Type B pancreatic cell (in vitro differentiated cells): ENCODE results near the gene SNED1. TPM values are rescaled to one million over a fixed set of nuclear protein-coding genes. Genes with fewer than 3 reads are reported as not detected.

ENCODE experiments used
- DNase-seq: peaks from one replicate; pipeline ENCODE4 v3.0.0; 2021; ENCODE audit warnings: mixed read lengths; ENCODE audit not compliant: unreplicated experiment; ENCODE audit errors: extremely low spot score
- H3K27ac Mint-ChIP-seq: 2 replicates; pipeline ENCODE4 v1.8.0; 2021; ENCODE audit warnings: mild to moderate bottlenecking, mixed read lengths
- H3K27me3 Mint-ChIP-seq: 2 replicates; pipeline ENCODE4 v1.8.0; 2021; ENCODE audit warnings: mixed read lengths
- H3K36me3 Mint-ChIP-seq: 2 replicates; pipeline ENCODE4 v1.8.0; 2021; ENCODE audit warnings: mixed read lengths
- H3K4me1 Mint-ChIP-seq: one replicate; pipeline ENCODE4 v1.8.0; 2021; ENCODE audit warnings: mixed read lengths; ENCODE audit not compliant: unreplicated experiment
- H3K4me3 Mint-ChIP-seq: 2 replicates; pipeline ENCODE4 v1.8.0; 2021; ENCODE audit warnings: mild to moderate bottlenecking, mixed read lengths
- H3K9me3 Mint-ChIP-seq: 2 replicates; pipeline ENCODE4 v1.8.0; 2021; ENCODE audit warnings: mixed read lengths
- total RNA-seq: library from RNA; stranded (reverse); gene quantifications from 2 replicates; pipeline ENCODE4 v1.2.1, GENCODE V29; 2021; ENCODE audit warnings: low replicate concordance
- TF ChIP-seq, protein P1 (sequence below): fragments of 200-600 bp; sonication (generic); conservative IDR thresholded peaks from 2 replicates; pipeline ENCODE4 v1.5.0; 2021; ENCODE audit warnings: antibody characterized with exemption, mild to moderate bottlenecking

The SNED1 gene
- total RNA-seq, 1 donor from 2014 or later = 140 TPM

DNA sequence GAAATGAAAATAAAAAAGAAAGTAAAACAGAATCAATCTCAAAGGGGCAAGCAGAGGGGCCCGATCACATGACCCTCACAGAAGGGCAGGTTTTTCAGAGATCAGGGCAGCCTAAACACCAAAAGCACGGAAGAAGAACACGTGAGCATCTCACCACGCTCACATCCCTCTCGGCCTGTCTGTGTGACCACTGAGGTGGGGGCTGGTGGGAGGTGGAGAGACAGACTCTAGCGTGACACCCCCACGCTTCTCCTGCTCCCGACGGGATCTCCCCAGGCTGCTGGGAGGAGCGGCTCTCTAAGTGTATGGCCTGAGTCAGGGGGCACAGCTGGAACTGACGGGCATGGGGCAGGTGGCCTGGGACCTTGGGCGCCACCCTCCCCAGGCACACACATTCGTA, 127.2 kb downstream of the SNED1 start:
- Mint-ChIP-seq H3K4me3 (no peak overlapping the region), H3K9me3 (no peaks in the 10 kb centered on the region), H3K27ac (no peak overlapping the region), H3K36me3 (peaks cover 8% of the 10 kb centered on the region), H3K4me1 (no peaks in the 10 kb centered on the region), H3K27me3 (no peaks in the 10 kb centered on the region)
- TF ChIP-seq, protein P1, sequence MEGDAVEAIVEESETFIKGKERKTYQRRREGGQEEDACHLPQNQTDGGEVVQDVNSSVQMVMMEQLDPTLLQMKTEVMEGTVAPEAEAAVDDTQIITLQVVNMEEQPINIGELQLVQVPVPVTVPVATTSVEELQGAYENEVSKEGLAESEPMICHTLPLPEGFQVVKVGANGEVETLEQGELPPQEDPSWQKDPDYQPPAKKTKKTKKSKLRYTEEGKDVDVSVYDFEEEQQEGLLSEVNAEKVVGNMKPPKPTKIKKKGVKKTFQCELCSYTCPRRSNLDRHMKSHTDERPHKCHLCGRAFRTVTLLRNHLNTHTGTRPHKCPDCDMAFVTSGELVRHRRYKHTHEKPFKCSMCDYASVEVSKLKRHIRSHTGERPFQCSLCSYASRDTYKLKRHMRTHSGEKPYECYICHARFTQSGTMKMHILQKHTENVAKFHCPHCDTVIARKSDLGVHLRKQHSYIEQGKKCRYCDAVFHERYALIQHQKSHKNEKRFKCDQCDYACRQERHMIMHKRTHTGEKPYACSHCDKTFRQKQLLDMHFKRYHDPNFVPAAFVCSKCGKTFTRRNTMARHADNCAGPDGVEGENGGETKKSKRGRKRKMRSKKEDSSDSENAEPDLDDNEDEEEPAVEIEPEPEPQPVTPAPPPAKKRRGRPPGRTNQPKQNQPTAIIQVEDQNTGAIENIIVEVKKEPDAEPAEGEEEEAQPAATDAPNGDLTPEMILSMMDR = no peak
- DNase-seq = no peak

DNA sequence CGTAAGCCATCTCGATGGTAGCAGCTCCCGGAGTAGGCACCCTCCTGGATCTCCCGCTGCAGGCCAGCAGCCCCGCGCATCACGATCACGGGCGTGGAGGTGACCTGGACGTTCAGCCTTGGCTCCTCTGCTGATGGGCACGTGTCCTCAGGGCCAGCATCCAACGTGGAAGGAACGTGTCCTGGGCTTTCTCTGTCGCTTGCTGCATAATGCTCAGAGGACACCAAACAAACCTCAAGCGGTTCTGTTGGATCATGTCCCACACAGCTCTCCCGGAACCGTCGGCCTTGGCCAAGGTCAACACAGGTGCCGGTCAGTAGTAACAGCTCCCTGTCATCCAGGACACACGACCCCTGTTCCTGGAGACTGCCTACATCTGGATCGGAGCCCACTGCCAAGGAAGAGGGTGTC, 127.8 kb downstream of the SNED1 start:
- no peak for DNase-seq
- peaks cover 6% of the 10 kb centered on the region for H3K36me3 Mint-ChIP-seq
- H3K27ac Mint-ChIP-seq = no peak overlapping the region
- H3K27me3 Mint-ChIP-seq = no peaks in the 10 kb centered on the region
- H3K4me1 Mint-ChIP-seq = no peaks in the 10 kb centered on the region
- H3K4me3 Mint-ChIP-seq = no peak overlapping the region
- H3K9me3 Mint-ChIP-seq = no peaks in the 10 kb centered on the region
- TF ChIP-seq, protein P1 = no peak

DNA sequence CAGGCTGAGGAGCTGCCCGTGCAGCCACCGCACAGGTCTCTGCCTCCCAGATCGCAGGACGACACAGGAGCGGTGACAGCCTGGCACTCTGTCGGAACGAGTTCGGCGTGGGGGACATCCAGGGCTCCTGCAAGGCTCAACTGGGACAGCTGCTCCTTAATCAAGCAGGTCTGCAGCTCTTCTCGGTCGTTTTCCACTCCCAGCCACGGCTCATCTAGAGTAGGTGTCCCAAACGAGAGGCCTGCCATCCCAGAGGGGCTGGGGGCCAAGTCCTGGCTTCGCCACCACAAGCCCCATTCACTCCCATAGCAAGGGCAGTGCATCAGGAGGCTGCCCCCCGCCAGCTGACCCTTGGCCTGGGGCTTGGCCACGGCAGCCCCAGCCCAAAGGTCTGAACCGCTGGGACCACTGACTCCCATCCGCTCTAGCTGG, 128.4 kb downstream of the SNED1 start:
- H3K4me3 Mint-ChIP-seq = no peak overlapping the region
- peaks cover 5% of the 10 kb centered on the region for H3K36me3 Mint-ChIP-seq
- H3K27ac Mint-ChIP-seq = no peak overlapping the region
- DNase-seq = no peak
- no peaks in the 10 kb centered on the region for H3K9me3 Mint-ChIP-seq
- H3K27me3 Mint-ChIP-seq = no peaks in the 10 kb centered on the region
- TF ChIP-seq, protein P1 = no peak
- H3K4me1 Mint-ChIP-seq = no peaks in the 10 kb centered on the region

DNA sequence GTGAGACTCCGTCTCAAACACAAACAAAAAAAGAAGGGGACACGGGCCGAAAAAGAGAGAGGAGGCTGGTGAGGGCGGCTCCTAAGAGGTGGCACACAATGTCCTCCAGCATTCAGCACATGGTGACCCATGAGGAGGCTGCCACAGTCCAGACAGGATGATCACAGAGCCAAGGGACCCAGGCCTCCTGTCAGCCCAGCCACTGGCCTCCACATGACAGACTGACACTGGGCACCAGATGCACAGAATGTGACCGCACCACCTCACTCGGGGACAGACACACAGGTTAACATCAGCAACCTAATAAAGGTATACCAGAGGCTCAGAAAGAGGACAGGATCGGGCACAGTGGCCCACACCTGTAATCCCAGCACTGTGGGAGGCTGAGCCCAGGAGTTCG, 129.8 kb downstream of the SNED1 start:
- no peak overlapping the region for H3K27ac Mint-ChIP-seq
- no peak for DNase-seq
- H3K36me3 Mint-ChIP-seq = peaks cover 8% of the 10 kb centered on the region
- H3K4me1 Mint-ChIP-seq = no peaks in the 10 kb centered on the region
- H3K27me3 Mint-ChIP-seq = no peaks in the 10 kb centered on the region
- no peak overlapping the region for H3K4me3 Mint-ChIP-seq
- TF ChIP-seq, protein P1 = no peak
- no peaks in the 10 kb centered on the region for H3K9me3 Mint-ChIP-seq

DNA sequence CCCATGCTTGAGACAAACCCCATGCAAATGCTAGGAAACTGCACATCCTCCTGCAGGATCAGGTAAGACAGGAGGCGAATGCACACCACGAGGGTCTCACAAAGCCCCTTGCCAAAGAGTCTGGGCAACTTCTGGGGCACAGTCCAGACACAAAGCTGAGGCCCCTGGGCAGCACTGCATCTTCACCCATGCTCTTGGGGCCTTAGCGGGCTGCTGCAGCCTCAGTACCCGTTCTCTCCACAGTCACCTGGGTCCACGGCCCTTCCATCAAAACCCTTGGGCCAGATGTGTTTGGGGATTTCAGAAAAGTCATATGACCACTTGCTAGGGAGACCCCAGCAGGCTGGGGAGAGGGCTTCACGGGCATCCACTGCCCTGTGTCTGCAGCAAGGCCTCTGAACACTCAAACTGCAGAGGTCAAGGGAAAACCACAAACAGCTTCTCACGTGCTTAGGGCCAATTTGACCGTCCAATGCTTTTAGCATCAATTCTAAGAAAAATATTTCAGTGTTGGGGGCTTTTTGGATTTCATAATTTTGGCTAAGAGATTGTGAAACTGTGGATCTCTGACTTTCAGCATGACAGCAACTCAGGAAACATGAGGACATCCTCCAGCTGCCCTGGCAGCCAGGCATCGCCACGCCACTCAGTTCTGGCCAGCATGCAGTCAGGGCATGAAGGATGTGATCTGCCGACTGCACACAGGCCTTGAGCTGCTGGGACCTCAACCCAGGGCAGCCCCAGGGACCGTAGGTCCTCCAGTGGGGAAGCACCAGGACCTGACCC, 130.9 kb downstream of the SNED1 start:
- no peaks in the 10 kb centered on the region for H3K27me3 Mint-ChIP-seq
- H3K9me3 Mint-ChIP-seq = no peaks in the 10 kb centered on the region
- no peak for DNase-seq
- no peak overlapping the region for H3K4me3 Mint-ChIP-seq
- peaks cover 8% of the 10 kb centered on the region for H3K36me3 Mint-ChIP-seq
- no peak overlapping the region for H3K27ac Mint-ChIP-seq
- TF ChIP-seq, protein P1 = no peak
- no peaks in the 10 kb centered on the region for H3K4me1 Mint-ChIP-seq
